HEK293T (cell line): Measurements from ENCODE around the gene CMTM6.

Source experiments
- FOXK2 ChIP-seq: fragments of 450-650 bp; IDR thresholded peaks from 2 replicates; pipeline ENCODE4 v1.6.1; 2016; ENCODE audit warnings: mild to moderate bottlenecking
- SP1 ChIP-seq: fragments of 450-650 bp; IDR thresholded peaks from 2 replicates; pipeline ENCODE4 v1.6.1; 2017

DNA sequence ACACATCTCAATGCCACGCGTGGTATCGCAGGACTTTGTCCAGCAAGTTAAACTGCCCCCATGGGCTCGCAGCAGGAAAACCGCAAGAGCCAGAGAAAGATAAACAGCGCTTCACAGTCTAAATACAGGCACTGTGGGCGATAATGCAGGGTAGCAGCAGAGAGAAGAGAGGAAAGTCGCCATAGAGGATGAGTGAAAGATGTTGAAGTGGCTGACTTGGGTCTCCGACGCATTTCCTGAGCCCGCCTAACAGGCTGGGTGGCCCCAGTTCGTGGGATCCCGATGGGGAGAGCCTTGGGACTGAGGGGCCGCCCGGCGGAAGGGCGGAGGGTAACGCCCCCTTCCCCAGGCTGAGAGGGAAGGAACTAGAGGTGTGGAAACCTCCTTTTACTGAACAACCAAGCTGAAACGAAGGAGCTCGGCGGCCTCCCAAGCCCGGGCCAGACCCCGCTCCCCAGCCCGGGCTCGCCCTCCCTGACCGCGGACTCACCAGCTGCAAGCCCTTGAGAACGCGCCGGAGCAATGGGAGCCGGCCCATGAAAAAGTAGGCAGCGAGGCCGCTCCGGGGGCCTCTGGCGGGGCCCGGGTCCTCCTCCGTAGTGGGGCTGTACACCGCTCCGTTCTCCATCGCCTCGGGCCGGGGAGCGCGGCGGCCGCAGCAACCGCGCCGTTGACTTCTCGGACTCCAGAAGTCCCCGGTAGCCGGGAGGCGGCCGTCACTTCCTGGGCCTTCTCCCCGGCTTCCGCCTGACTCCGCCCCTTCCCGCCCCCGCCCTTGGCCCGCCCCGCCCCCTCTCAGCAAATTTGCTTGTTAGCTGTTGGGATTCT, at the start of gene CMTM6:
- TF ChIP-seq FOXK2 (no peak), SP1 (no peak)
